Lung (tissue), 12 donors: ENCODE results near the gene HMGCR. TPM values are rescaled to one million over a fixed set of nuclear protein-coding genes. Genes with fewer than 3 reads are reported as not detected.

Experiments used
- ATAC-seq: fragments of 200-7000 bp; cut with Tn5 transposase; one replicate; pipeline ENCODE4 v1.9.1; 2020; ENCODE audit warnings: moderate number of reproducible peaks; ENCODE audit not compliant: insufficient read depth, low FRiP score
- DNase-seq, 3 donors: peaks; one replicate each; pipeline ENCODE4 v3.0.0-alpha.2; 2013 to 2017
- H3K27ac ChIP-seq, 2 donors: one replicate each; pipeline ENCODE4 v1.5.1; 2013; ENCODE audit warnings: mild to moderate bottlenecking in 2 of 2, moderate library complexity in 2 of 2, control low read depth in 1 of 2, inconsistent platforms in 1 of 2, low read depth in 1 of 2, low read length in 1 of 2
- H3K27me3 ChIP-seq, 3 donors: one replicate each; pipeline ENCODE4 v1.5.1; 2013; ENCODE audit warnings: low read length in 2 of 3; ENCODE audit not compliant: control insufficient read depth in 3 of 3, insufficient read depth in 3 of 3
- H3K36me3 ChIP-seq, 4 donors: one replicate each; pipeline ENCODE4 v1.5.1; 2013; ENCODE audit warnings: low read length in 4 of 4, mild to moderate bottlenecking in 1 of 4, moderate library complexity in 1 of 4; ENCODE audit not compliant: control insufficient read depth in 4 of 4, insufficient read depth in 4 of 4
- H3K4me1 ChIP-seq, 5 donors: one replicate each; pipeline ENCODE4 v1.5.1; 2013; ENCODE audit warnings: low read length in 5 of 5, mild to moderate bottlenecking in 2 of 5, moderate library complexity in 1 of 5; ENCODE audit not compliant: control insufficient read depth in 5 of 5, insufficient read depth in 5 of 5
- H3K4me3 ChIP-seq: one replicate; pipeline ENCODE4 v1.5.1; 2013; ENCODE audit warnings: mild to moderate bottlenecking, control low read depth, moderate library complexity
- H3K9ac ChIP-seq, 2 donors: one replicate each; pipeline ENCODE4 v1.5.1; 2013; ENCODE audit warnings: low read length in 2 of 2, control low read depth in 1 of 2; ENCODE audit not compliant: insufficient read depth in 1 of 2
- H3K9me3 ChIP-seq, 4 donors: one replicate each; pipeline ENCODE4 v1.5.1; 2013; ENCODE audit warnings: low read length in 3 of 4, mild to moderate bottlenecking in 1 of 4, moderate library complexity in 1 of 4; ENCODE audit not compliant: control insufficient read depth in 4 of 4, insufficient read depth in 3 of 4
- CTCF ChIP-seq: IDR thresholded peaks from 2 replicates; pipeline ENCODE4 v1.5.1; 2012; ENCODE audit warnings: mild to moderate bottlenecking; ENCODE audit errors: control extremely low read depth, extremely low read depth
- WGBS, 2 donors: extraction: QIAGEN DNeasy Blood & Tissue Kit; methylation state at CpG; one replicate each; pipeline ENCODE4 v1.1.7; 2013; 5-methylcytosine and 5-hydroxymethylcytosine counted together
- polyA plus RNA-seq, 2 donors: library from polyadenylated mRNA; stranded (reverse); fragments of 200-250 nt; gene quantifications; one replicate each; pipeline ENCODE4 v1.2.1, GENCODE V29; 2013
- total RNA-seq, 2 donors: library from RNA; depleted of rRNA in 1 of 2; stranded (reverse); fragments of >200 nt in 1 of 2; gene quantifications; one replicate each; pipeline ENCODE4 v1.2.1, GENCODE V29; 2014 to 2021
- donor health status: control.
- donor health status: control.
- donor health status: Bipolar disorder and iron deficiency.
- donor health status: healthy.
- donor health status: DM: yes; HTN: yes; CAD: no.

Gene HMGCR
- total and polyA plus RNA-seq, 4 donors = 15.5 to 177 (median 91.8) TPM

- Histone ChIP-seq H3K4me1 (no peaks in the 10 kb centered on the region), H3K36me3 (peaks cover 7 to 14% (median 7%) of the 10 kb centered on the region in 4 donors), H3K4me3 (no peak overlapping the region), H3K27me3 (no peaks in the 10 kb centered on the region), H3K9ac (no peak overlapping the region), H3K27ac (no peak overlapping the region), H3K9me3 (no peaks in the 10 kb centered on the region)
- 61 to 66% methylated on average over 3 of the region's 3 CpGs for WGBS, 2 donors
- no peak for ATAC-seq
- TF ChIP-seq CTCF = no peak
- no peak for DNase-seq
Measured at GRCh38 chr5:75405296-75405695, 68.3 kb downstream of the HMGCR start.

Other genes starting within 250 kb of the HMGCR start
- under 1 TPM; 0.25 to 0.51 TPM for gene ANKRD31, start 100.3 kb upstream of the HMGCR start, total RNA-seq
- gene ANKRD31, start 100.3 kb upstream of the HMGCR start, polyA plus RNA-seq = under 1 TPM; 0.06 to 0.08 TPM
- 10 to 100 TPM; 59.7 to 86.2 TPM for gene CERT1, start 174.4 kb downstream of the HMGCR start, total RNA-seq
- 10 to 100 TPM; 16.1 to 32.4 TPM for gene CERT1, start 174.4 kb downstream of the HMGCR start, polyA plus RNA-seq
- gene POLK, start 174.7 kb downstream of the HMGCR start, total RNA-seq = 10 to 100 TPM; 26.9 to 68.6 TPM
- gene POLK, start 174.7 kb downstream of the HMGCR start, polyA plus RNA-seq = 10 to 100 TPM in 1 of 2 donors, 1 to 10 TPM in 1; 6.6 to 10.1 TPM